ENCODE data around the gene SLC10A7. TPM values are rescaled to one million over a fixed set of nuclear protein-coding genes. Genes with fewer than 3 reads are reported as not detected.

Gene SLC10A7
- total RNA-seq, 1 donor from 2014 or later: 11.8 TPM

- H3K4me3 Mint-ChIP-seq (ENCODE audit: unreplicated experiment): no peak overlapping the region
- H3K9me3 Mint-ChIP-seq (ENCODE audit: unreplicated experiment): no peaks in the 10 kb centered on the region
- H3K4me1 Mint-ChIP-seq (ENCODE audit: unreplicated experiment): peaks cover 9% of the 10 kb centered on the region
- peaks cover 4% of the 10 kb centered on the region for H3K27me3 Mint-ChIP-seq (ENCODE audit: unreplicated experiment)
- H3K36me3 Mint-ChIP-seq (ENCODE audit: low read depth, unreplicated experiment): no peaks in the 10 kb centered on the region
- H3K27ac Mint-ChIP-seq (ENCODE audit: unreplicated experiment): no peak overlapping the region
- DNase-seq (ENCODE audit: low spot score): no peak
- TF ChIP-seq, protein P1, sequence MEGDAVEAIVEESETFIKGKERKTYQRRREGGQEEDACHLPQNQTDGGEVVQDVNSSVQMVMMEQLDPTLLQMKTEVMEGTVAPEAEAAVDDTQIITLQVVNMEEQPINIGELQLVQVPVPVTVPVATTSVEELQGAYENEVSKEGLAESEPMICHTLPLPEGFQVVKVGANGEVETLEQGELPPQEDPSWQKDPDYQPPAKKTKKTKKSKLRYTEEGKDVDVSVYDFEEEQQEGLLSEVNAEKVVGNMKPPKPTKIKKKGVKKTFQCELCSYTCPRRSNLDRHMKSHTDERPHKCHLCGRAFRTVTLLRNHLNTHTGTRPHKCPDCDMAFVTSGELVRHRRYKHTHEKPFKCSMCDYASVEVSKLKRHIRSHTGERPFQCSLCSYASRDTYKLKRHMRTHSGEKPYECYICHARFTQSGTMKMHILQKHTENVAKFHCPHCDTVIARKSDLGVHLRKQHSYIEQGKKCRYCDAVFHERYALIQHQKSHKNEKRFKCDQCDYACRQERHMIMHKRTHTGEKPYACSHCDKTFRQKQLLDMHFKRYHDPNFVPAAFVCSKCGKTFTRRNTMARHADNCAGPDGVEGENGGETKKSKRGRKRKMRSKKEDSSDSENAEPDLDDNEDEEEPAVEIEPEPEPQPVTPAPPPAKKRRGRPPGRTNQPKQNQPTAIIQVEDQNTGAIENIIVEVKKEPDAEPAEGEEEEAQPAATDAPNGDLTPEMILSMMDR (IDR thresholded peaks at IDR 0.05; ENCODE audit: unreplicated experiment): no peak
Measured at GRCh38 chr4:146224326-146224966, 297.3 kb downstream of the SLC10A7 start.

- no peak for DNase-seq (ENCODE audit: low spot score)
- H3K27ac Mint-ChIP-seq (ENCODE audit: unreplicated experiment): no peak overlapping the region
- TF ChIP-seq, protein P1 (IDR thresholded peaks at IDR 0.05; ENCODE audit: unreplicated experiment): no peak
Measured at GRCh38 chr4:146222313-146222712, 299.4 kb downstream of the SLC10A7 start.

GRCh38 chr4:146214238-146214637 is 307.5 kb downstream of the SLC10A7 start, which contains the start of gene REELD1:
Gene REELD1 (plus strand): TSS chr4:146214538. CDS start chr4:146216953, 2,415 bp downstream.
- Mint-ChIP-seq H3K4me3 (ENCODE audit: unreplicated experiment) (no peak within 1 kb of the TSS), H3K4me1 (ENCODE audit: unreplicated experiment) (peaks cover 10% of the 10 kb centered on the region), H3K36me3 (ENCODE audit: low read depth, unreplicated experiment) (no peaks in the 10 kb centered on the region), H3K27me3 (ENCODE audit: unreplicated experiment) (no peaks in the 10 kb centered on the region), H3K9me3 (ENCODE audit: unreplicated experiment) (no peaks in the 10 kb centered on the region), H3K27ac (ENCODE audit: unreplicated experiment) (no peak within 1 kb of the TSS)
- TF ChIP-seq, protein P1 (IDR thresholded peaks at IDR 0.05; ENCODE audit: unreplicated experiment): no peak
- DNase-seq (ENCODE audit: low spot score): no peak

More at GRCh38 chr4:146222313-146222712, 299.4 kb downstream of the SLC10A7 start:
- Mint-ChIP-seq H3K9me3 (ENCODE audit: unreplicated experiment) (no peaks in the 10 kb centered on the region), H3K4me1 (ENCODE audit: unreplicated experiment) (peaks cover 9% of the 10 kb centered on the region), H3K4me3 (ENCODE audit: unreplicated experiment) (no peak overlapping the region), H3K27me3 (ENCODE audit: unreplicated experiment) (peaks cover 4% of the 10 kb centered on the region), H3K36me3 (ENCODE audit: low read depth, unreplicated experiment) (no peaks in the 10 kb centered on the region)

- Mint-ChIP-seq H3K27ac (ENCODE audit: unreplicated experiment) (no peak overlapping the region), H3K4me3 (ENCODE audit: unreplicated experiment) (no peak overlapping the region), H3K9me3 (ENCODE audit: unreplicated experiment) (no peaks in the 10 kb centered on the region), H3K4me1 (ENCODE audit: unreplicated experiment) (peaks cover 10% of the 10 kb centered on the region), H3K27me3 (ENCODE audit: unreplicated experiment) (no peaks in the 10 kb centered on the region), H3K36me3 (ENCODE audit: low read depth, unreplicated experiment) (no peaks in the 10 kb centered on the region)
- TF ChIP-seq, protein P1 (IDR thresholded peaks at IDR 0.05; ENCODE audit: unreplicated experiment): no peak
- DNase-seq (ENCODE audit: low spot score): no peak
Measured at GRCh38 chr4:146212781-146213180, 309.0 kb downstream of the SLC10A7 start.

- H3K4me1 Mint-ChIP-seq (ENCODE audit: unreplicated experiment): peaks cover 10% of the 10 kb centered on the region
- H3K27ac Mint-ChIP-seq (ENCODE audit: unreplicated experiment): no peak overlapping the region
- H3K27me3 Mint-ChIP-seq (ENCODE audit: unreplicated experiment): no peaks in the 10 kb centered on the region
- TF ChIP-seq, protein P1 (IDR thresholded peaks at IDR 0.05; ENCODE audit: unreplicated experiment): no peak
- DNase-seq (ENCODE audit: low spot score): no peak
- no peaks in the 10 kb centered on the region for H3K36me3 Mint-ChIP-seq (ENCODE audit: low read depth, unreplicated experiment)
- H3K9me3 Mint-ChIP-seq (ENCODE audit: unreplicated experiment): no peaks in the 10 kb centered on the region
- no peak overlapping the region for H3K4me3 Mint-ChIP-seq (ENCODE audit: unreplicated experiment)
Measured at GRCh38 chr4:146211440-146211839, 310.3 kb downstream of the SLC10A7 start.
